A673 (cell line): Measurements from ENCODE around the gene RERE.

Experiments used
- CTCF ChIP-seq: fragments of 300-800, 200-600 bp; sonication (generic); conservative IDR thresholded peaks from 2 replicates; pipeline ENCODE4 v1.5.1; 2017; ENCODE audit warnings: low read depth, mild to moderate bottlenecking, antibody characterized with exemption, low read length, moderate library complexity, mixed read lengths
- EZH2 ChIP-seq: fragments of 200-600 bp; sonication (generic); IDR thresholded peaks from 2 replicates; pipeline ENCODE4 v1.6.1; 2017; ENCODE audit warnings: borderline replicate concordance, low read depth, mild to moderate bottlenecking, mixed read lengths, antibody characterized with exemption, low read length; ENCODE audit not compliant: poor library complexity, severe bottlenecking

DNA sequence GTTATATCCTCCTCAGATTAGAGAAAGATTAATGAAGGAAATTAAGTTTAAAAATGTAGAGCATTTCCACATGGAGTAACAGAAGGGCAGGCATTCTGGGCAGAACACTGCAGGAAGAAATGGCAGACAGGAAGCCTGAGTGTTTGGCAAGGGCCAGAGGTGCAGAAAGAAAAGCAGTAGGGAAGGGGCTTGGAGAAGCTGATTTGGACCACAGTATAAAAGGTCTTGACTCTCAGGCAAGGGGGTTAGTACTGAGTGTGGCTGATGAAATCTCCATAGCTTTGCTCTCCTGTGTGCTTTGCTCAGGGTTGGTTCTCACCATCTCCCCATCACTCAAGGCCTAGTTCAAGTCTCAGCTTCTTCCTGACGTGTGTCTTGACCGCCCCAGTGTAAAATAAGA, 419.4 kb downstream of the RERE start:
- TF ChIP-seq CTCF (no peak), EZH2 (no peak)
